NCI-H524 (cell line): ENCODE results near the gene ZNF469.

Experiments
- DNase-seq, 2 experiments: peaks; one replicate each; lab custom pipeline; 2025; lab: John Stamatoyannopoulos, UW

ZNF469 gene, protein sequence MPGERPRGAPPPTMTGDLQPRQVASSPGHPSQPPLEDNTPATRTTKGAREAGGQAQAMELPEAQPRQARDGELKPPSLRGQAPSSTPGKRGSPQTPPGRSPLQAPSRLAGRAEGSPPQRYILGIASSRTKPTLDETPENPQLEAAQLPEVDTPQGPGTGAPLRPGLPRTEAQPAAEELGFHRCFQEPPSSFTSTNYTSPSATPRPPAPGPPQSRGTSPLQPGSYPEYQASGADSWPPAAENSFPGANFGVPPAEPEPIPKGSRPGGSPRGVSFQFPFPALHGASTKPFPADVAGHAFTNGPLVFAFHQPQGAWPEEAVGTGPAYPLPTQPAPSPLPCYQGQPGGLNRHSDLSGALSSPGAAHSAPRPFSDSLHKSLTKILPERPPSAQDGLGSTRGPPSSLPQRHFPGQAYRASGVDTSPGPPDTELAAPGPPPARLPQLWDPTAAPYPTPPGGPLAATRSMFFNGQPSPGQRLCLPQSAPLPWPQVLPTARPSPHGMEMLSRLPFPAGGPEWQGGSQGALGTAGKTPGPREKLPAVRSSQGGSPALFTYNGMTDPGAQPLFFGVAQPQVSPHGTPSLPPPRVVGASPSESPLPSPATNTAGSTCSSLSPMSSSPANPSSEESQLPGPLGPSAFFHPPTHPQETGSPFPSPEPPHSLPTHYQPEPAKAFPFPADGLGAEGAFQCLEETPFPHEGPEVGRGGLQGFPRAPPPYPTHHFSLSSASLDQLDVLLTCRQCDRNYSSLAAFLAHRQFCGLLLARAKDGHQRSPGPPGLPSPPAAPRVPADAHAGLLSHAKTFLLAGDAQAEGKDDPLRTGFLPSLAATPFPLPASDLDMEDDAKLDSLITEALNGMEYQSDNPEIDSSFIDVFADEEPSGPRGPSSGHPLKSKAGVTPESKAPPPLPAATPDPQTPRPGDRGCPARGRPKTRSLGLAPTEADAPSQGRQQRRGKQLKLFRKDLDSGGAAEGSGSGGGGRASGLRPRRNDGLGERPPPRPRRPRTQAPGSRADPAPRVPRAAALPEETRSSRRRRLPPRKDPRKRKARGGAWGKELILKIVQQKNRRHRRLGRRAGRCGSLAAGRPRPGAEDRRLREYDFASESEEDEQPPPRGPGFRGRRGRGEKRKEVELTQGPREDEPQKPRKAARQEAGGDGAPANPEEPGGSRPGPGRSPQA (N-terminal part only)

DNA sequence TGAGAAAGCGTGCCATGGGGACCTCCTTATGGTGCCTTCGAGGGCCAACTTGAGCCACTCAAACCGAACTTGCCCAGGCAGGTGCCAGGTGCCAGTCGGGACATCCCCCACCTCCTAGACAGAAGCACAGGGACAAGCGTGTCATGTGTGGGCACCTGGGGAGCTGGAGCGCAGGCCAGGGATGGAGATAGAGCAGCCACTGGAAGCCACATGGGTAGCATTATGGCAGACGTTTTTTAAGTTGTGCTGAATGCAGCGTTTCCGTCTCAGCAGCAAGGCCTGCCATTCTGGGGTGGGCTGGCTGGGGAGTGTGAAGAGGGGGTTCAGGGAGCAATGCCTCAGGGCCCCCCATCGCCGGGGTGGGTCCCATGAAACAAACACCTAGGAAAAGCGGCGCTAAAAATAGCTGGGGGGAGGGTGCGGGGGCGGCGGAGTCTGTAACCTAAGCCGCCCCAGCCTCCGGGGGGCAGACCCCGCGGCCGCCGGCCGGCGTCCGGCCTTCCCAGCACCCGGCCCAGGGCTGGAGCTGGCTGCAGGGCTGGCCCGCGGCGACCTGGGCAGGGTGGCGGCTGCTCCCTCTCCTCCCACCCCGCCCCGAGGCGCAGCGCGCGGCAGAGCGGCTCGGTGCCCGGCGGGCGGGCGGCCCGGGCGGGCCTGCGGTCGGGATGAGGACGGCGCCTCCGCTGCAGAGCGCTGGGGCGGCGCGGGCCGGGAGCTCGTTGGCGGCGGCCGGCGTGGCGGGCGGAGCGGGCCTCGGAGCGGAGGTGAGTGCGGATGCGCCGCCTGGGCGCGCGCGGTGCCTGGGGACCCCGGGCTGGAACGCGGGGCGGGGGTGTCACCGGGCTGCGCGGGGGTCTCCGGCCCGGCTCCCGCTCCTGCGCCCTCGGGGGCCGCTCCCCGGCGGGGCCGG, at the start of gene ZNF469:
ZNF469 (plus strand) TSS at position 469 of the 910 bp plus-strand sequence. CDS start 44,512 bp downstream, outside the sequence.
- DNase-seq = no peak

DNA sequence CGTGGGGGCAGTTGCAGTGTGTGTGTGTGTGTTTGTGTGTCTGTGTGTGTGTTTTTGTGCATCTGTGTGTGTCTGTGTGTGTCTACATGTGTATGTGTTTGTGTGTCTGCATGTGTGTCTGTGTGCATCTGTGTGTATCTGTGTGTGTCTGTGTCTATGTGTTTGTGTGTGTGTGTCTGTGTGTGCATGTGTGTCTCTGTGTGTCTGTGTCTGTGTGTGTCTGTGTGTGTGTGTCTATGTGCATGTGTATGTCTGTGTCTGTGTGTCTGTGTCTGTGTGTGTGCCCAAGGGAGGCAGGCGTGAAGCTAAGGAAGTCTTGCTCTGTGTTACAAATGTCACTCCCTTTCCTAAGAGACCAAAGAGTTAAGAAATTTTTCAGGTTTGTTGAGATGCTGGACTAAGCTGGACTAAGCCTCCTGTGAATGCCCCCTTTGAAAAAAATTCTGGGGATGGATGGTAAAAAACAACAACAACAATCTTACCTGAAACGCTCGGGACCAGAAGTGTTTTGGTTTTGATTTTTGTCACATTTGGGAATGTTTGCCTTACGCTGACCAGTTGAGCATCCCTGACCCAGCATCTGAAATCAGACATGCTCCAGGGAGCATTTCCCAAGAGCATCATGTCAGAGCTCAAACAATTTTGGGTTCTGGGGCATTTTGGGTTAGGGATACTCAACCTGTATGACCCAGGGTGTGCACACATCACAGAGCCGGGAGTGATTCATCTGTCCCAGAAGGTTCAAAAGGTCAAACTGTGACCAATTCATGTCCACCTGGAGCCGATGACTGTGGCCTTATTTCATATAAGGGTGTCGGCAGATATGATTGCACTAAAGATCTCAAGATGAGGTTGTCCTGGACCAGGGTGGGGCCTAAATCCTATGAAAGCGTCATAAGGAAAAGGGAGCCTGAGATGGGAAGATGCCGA, 48.6 kb upstream of the ZNF469 start:
- DNase-seq = no peak

DNA sequence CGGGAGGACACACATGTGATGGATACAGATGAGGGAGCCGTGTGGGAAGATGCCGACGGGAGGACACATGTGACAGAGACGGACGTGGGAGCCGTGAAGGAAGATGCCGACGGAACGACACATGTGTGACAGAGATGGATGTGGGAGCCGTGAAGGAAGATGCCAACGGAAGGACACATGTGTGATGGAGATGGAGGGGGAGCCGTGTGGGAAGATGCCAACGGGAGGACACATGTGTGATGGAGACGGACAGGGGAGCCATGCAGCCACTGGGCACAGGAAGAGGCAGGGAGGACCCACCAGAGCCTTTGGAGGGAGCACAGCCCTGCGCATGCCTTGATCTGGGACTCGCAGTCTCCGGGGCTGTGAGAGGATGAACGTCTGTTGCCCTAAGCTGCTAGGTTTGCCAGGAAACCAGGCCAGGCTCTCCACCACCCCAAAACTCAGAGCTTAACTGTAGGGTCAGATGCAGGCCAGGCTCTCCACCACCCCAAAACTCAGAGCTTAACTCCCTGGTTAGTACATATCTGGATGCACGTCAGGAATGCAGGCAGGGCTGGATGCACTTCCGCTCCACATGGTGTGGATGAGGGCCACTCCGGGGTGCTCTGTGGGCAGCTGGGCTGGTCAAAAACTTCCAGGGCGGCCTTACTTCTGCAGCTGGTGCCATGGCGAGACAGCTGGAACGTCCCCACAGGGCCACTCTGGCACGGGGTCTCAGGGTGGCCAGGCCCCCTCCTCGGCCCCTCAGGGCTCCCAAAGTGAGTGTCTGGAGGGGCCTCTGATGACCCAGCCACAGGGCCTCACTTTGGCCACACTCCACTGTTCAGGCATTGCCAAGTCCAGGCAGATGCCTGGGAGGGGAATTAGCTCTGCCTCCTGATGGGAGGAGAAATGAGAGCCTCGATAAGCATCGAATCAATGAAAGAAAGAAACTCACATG, 47.7 kb upstream of the ZNF469 start:
- no peak for DNase-seq

DNA sequence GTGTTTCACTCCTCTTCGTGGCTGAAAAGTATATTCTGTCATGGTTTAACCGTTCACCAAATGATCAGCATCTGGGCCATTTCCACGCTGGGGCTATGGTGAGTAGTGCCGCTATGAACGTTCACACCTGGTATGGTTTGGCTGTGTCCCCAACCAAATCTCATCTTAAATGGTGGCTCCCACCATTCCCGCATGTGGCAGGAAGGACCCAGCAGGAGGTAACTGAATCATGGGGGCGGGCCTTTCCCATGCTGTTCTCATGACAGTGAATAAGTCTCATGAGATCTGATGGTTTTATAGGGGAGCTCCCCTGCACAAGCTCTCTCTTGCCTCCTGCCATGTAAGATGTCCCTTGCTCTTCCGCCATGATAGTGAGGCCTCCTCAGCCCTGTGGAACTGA, 45.7 kb upstream of the ZNF469 start:
- DNase-seq = no peak

DNA sequence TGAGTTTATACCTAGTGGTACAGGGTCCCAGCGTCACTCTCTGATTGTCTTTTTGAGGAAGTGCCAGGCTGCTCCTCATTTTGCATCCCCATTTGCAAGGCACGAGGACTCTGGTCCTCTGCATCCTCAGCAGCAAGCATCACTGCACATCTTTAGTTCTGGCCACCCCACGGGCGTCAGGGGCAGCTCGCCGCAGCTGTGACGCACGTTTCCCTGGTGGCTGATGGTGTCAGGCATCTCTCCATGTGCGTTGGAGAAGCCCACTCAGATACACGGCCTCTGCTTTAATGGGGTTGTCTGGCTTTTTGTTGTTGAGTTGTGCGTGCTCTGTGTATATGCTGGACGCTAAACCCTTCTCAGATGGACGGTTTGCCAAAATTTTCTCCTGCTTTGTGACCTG, 45.2 kb upstream of the ZNF469 start:
- DNase-seq = no peak

DNA sequence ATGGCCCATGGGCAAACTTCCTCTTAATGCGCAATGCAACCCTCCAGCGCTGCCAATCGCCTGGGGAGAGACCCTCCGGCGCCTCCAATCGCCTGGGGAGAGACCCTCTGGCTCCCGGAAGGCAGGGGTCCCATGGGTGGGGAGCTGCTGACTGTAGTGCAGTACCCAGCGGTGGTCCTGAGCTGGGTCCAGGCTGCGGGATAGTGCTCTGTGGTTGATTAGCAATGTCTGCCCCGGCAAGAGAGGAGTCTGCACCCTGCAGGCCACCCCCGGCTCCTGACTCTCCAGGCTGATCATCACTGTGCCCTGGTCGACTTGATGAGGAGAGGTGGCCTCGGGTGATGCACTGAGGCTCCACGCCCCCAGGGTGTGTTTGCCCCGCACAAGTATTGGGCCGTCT, 44.6 kb upstream of the ZNF469 start:
- DNase-seq = no peak

DNA sequence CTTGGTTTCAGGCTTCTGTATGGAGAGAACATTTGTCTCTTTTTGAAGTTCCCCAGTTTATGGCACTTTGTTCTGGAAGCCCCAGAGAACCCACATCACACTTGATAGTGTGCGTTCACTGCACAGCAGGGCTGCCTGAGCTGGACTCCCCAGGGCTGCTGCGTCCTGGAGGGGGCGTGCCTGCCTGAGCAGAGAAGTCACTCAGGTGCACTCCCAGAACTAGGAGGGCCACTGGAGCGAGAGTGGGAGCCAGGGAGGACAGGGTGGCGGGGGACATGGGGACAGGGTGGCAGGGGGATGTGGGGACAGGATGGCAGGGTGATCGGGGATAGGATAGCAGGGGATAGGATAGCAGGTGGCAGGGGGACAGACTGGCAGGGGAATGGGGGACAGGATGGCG, 43.9 kb upstream of the ZNF469 start:
- no peak for DNase-seq

DNA sequence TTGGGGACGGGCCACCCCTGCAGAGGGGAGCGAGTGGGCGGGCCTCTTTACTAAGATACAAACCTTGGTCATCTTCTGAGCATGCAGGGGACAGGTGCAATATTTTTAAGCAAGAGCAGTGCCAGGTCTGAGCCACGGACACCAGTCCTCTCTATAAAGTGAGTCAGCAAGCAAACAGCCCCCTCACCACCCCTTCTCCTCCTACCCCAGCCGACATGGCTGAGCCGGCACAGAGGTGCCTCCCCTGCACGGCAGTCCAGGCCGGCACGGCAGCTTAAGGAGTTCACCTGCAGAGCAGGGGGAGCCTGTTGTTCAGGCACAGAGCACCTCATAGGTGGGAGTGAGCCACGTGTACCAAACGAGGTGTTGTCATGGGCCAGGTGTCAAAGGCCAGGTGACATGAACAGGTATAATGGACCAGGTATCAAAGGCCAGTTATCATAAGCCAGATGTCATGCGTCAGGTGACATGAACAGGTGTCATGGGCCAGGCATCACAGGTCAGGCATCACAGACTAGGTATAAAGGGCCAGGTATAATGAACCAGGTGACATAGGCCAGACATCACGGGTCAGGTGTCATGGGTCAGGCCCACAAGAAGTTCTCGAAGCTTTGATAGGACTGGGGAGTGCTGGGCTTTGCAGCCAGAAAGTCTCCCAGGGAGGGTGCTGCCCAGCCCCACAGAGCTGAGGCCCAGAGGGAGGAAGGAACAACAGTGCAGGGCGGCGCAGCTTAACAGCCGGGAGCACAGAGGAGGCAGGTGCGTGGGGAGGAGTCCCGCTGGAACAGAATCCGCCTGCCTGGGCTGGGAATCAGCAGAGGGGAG, 42.6 kb upstream of the ZNF469 start:
- no peak for DNase-seq

DNA sequence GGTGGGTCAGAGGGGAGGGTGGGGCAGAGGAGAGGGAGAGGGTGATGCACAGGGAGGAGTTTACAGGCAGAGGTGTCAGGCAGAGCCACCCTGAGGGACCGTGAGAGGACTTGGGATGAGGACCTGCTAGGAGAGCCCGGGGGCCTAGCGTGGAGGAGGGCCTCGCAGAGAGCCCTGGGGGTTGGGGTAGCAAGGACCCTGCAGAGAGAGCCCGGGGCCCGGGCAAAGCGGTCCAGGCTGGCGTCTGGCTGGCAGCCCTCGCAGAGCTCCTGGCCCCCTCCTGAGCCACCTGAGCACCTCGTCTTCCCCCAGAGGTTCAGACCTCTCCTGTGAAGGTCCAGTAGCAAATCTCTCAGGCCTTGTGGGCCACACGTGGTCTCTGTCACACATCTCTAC, 42.0 kb upstream of the ZNF469 start:
- no peak for DNase-seq

DNA sequence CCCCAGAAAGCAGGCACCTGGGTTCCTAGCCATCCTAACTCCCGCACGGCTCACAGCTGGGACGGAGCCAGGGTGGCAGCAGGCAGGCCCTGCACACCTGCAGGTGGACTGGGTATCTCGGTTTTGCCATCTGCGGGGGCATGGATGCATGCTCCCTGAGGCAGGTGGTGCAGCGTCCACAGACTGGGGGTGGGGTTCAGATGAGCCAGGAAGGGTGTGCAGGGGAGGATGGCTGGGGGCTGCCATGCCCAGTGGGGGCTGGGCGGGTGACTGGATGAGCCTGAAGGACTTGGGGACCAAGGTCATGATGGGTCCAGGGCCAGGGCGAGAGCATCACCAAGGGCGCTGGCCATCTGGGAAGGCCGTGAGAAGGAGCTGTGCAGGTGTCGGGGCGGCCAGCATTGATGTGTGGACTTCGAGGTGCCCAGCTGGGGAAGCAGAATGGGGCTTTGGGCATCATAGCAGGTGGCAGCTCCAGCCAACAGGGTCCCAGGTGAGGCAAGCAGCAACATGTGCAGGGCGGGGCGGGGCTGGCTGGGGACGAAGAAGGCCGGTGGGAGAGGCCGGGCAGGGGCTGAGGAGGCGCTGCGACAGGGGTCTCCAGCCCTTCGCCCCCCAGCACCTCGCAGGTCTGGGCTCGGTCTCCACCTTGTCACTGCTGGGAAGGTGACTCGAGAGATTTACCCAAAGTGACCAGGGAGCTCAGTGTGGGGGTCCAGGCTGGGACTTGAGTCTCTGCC, 41.0 kb upstream of the ZNF469 start:
- no peak for DNase-seq

DNA sequence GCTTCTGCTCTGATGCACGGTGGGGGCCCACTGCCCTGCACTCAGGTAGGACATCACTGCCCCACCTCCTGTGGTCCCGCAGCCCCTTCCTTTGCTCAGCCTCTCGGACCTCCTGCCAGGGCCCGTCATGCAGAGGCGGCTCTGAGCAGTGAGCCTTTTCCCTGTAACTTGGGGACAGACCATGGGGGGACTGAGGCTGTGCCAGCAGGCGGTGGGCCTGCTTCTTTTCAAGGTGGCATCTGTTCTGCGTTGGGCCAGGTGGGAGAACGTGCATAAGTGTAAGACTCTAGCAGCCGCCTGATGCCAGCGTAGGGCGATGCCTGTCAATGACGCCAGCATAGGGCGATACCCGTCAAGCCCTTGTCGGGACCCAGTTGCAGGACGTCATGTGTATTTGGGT, 40.3 kb upstream of the ZNF469 start:
- DNase-seq = no peak

DNA sequence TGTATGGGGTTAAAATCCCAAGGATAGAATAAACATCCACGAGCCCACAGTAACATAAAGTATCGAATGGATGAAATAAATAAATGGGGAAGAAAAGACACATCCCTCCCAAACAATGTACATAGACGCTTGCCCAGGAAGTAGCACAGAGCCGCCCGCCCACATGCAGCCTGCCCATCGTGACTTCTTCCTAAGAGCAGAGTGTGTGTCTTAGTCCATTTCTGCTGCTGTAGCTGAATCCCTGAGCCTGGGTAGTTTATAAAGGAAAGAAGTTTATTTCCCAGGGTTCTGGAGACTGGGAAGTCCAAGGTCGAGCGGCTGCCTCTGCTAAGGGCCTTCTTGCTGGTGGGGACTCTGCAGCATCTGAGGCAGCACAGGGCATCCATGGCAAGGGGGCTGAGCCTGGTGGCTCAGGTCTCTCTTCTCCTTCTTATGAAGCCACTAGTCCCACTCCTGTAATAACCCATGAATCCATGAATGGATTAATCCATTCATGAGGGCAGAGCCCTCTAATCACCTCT, 39.4 kb upstream of the ZNF469 start:
- no peak for DNase-seq

DNA sequence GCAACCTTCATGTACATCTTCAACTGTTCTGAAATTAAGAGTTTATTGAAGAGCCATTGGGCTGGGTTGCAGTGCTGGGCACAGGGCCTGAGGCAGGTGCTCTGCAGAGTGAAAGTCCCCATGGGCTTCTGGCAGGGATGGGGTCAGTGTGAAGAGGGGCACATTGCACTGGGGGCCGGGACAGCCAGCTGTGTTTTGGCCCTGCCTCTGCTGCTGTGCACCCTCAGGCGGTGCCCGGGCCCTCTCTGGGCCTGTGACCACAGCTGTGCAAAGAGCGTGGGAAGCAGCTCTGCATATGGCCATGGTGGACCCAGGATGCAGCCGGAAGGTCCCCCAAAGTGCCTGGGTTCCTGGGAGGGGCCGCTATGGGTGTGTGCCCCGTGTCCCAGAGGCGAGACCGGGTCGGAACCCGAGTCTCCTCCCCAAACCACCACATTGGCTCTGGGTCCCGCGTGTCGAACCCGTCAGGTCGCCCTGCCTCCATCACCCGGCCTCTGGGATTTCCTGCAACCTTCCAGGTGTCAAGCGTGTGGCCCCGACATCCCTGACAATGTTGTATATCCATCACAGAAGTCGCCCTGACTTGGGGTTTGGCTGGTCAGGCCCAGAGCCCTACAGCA, 38.2 kb upstream of the ZNF469 start:
- no peak for DNase-seq

DNA sequence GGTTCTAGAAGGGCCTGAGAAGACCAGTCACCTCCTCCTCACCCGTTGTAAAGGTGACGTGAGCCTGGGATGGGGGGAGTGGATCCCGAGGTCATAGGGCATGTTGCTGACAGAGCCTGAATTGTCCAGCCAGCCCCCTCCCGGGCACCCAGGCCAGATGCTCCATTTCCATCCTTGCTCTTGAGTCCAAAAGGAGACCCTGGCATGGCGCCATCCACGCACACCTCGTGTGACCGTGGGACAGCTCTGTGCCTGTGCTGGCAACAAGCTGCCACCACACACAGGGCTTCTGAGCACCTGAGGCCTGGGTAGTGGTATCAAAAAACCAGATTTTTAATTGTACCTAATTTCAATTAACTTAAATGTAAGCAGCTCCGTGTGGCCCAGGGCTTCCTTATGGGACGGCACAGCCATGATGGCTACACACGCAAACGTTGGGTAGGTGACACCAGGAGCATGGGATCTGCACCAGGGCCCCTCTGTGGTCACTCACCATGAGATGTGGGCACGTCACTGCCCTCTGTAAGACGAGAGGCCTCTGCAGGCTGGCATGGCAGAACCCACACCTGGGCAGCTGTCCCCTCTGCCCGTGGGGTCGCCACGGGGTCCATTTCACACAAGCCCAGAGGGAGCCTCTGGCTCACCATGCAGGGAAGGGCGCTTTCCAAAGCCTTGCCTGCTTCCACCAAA, 37.6 kb upstream of the ZNF469 start:
- DNase-seq = no peak

DNA sequence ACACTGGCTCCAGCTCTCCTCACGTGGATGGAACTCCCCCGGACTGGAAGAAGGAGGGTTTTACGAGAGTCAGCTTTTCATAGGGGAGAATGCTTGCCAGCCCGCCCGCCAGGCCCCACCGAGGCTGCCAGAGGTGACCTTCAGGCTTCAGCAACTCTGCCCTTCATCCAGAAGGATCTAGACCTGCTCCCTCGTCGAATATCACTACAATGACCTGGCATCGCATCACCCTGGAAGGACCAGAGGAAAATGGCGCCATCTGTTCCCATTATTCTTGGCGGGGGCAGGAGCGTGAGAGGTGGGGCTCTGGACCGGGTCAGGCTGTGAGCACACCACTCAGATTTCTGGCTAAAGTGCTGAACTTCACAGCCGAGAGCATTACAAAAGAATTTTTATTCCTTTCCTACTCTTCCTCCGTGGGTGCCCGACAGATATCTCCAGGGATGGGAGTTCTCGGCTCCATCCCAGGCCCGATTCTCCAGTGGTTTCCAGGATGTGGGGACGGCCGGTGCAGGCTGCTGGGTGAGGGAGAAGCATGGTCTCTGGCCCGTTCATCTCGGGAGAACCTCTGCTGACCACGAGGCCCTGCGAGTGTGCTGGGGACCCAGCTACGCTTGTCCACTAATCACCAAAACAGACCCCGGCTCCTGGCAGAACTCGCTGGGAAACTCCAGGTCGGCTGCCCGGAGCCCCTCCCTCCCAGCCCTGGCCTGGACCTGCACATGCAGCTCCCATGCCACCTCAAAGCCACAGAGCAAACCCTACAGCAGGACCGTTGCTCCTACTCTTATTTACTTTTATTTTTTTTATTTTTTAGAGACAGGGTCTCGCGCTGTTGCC, 36.8 kb upstream of the ZNF469 start:
- no peak for DNase-seq
